HG03521 (cell line): Measurements from ENCODE around the gene OR4B1.
"Not testable (repeated sequence)": the region's sequence is repeated elsewhere in the genome, so short reads cannot be mapped to it uniquely, and the experiment has no call there.

Experiments used
- ATAC-seq: cut with Tn5 transposase; IDR thresholded peaks from one replicate; pipeline ENCODE4 v1.9.1; 2021; ENCODE audit warnings: mild to moderate bottlenecking, moderate library complexity; ENCODE audit not compliant: unreplicated experiment

OR4B1 gene

DNA sequence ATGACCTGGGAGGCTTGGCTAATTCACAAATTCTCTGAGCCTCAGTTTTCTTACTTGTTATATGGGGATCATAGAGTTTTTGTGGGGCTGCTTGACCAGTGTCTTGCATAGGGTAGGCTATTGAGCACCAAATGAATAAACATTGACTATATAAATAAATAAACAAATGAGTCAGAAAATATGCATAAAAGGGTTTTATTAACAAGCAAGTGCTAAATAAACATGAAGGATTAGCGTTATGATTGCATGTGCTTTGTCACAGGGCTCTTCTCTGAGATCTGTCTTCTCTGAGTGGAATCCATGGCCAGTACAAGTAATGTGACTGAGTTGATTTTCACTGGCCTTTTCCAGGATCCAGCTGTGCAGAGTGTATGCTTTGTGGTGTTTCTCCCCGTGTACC, at the start of gene OR4B1:
Gene OR4B1, plus strand, starts transcription at position 301 of the 400 bp plus-strand sequence. Its CDS starts 0 bp downstream, at position 301.
- ATAC-seq: no peak

DNA sequence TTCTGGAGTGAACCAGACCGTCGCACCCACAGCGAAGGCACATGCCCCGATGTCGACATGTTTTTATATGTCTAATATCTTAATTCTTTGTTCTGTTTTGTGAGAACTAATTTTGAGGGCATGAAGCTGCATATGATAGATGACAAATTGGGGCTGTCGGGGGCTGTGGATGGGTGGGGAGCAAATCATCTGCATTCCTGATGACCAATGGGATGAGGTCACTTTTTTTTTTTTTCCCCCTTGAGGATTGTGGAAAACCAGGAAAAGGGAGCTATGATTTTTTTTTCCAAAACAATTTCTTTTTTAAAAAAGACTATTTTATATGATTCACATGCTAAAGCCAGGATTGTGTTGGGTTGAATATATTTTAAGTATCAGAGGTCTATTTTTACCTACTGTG, 49.2 kb upstream of the OR4B1 start:
- no peak for ATAC-seq

GRCh38 chr11:48168815-48169214, 47.8 kb upstream of the OR4B1 start:
- no peak for ATAC-seq

DNA sequence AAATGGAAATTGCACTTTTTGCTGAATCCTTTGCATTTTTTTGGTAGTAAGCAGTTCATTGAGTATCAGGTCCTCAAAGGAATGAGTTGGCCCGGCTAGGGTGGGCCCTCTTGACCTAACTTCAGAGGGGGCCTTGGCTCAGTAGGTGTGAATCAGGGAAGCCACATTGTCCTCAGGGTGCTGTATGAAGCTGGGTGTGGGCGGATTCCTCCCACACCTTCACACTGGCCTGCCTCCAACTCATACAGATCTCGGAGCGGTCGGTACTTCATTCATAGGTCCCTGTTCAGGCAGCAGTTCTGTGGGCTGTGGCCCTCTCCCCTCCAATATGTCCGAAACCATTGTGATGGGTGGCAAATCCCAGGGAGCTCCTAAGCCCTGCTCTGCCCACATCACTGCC, 47.4 kb upstream of the OR4B1 start:
- no peak for ATAC-seq

DNA sequence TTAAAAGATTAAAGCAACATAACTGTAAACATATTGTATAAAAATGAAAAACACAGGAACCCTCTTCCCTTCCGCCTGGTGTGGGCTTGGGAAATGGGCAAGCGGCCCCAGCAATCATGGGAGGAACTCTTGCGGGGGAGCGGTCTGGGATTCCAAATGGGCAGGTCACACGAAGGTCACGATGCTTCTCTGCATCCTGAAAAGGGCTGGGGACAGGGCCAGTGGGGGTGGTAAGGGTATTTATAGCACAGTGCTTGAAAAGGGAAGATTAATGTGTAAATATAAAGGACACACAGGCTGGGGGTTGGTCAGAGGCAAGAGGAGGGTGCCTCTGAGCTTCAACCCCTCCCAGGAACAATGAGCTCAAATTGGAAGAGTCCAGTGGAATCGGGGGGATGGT, 46.9 kb upstream of the OR4B1 start:
- no peak for ATAC-seq

DNA sequence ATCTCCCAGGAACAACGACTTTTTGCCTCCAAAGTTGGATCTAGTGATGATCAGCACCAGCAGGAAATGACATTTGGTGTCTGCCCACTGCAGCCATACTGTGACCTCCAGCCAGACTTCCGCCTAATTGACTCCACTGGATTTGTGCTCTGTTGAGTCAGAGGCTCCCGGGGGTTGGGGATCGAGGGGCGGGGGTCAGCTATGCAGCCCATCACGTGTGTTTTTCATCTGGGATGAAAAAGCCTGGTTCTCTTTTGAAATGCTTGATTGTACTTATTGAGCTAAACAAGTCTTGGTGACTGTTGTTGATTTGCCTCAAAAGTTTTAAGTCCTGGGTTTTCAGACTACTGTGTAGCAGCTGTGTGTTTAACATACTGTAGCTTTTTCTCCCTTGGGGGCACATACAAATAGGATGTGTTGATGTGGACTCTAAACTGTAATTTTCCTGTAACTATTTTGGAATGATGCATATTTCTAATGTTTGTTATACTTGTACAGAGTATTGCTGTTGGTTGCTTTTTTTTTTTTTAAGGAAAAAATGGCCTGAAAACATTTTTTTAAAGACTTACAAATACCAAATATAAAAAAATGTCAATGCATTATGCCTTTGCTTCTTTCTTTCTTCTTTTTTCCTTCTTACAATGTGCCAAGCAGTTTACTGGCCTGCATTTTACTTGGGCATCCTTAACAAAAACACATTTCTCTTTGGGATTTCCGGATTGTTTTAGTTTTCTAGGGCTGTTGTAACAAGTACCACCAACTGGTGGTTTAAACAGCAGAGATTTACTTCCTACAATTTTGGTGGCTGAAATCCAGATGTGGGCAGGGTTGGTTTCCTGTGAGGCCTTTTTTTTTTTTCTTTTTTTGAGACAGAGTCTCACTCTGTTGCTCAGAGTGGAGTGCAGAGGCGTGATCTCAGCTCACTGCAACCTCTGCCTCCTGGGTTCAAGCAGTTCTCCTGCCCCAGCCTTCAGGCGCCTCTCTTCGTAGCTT, 46.1 kb upstream of the OR4B1 start:
- ATAC-seq: no peak

GRCh38 chr11:48172818-48173609, 43.6 kb upstream of the OR4B1 start:
- ATAC-seq: peak; percentile 67

DNA sequence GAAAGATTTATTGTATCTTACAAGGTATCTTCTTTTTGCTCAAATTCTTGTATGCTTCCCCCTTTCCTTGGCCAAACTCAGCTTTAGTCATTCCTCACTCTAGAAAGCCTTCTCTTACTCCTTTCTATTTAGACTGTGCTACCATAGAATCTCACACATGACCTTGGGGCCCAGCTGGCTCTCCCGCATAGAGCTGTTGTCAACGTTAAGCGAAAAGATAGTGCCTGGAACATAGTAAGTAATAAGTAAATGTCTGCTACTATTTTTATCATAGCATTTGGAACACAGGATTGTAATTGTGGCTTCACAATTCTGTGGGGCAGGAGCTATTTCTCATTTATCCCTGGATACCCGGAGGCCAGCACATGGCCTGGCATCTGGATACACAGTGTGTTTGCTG, 38.9 kb upstream of the OR4B1 start:
- no peak for ATAC-seq

DNA sequence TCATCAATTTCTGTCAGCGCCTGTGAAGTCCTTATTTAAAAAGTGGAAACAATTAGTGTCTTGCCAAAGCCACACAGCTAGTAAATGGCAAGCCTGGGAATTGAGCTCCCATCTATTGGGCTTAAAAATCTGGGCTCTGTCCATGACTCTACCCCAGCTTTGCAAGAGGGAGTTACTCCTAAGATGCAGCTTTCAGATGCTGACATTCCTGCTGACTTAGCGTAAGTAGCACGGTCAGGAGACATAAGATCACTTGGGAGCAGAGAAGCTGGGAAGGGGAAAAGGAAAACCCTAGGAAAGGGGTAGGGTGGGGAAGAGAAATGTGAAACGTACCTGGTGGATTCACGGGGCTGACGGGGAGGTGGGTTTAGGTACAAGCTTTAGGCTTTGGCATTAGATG, 36.0 kb upstream of the OR4B1 start:
- ATAC-seq: no peak

- no peak for ATAC-seq
Measured at GRCh38 chr11:48182860-48183526, 33.6 kb upstream of the OR4B1 start.

- ATAC-seq: no peak
Measured at GRCh38 chr11:48184452-48184851, 32.2 kb upstream of the OR4B1 start.

- ATAC-seq: not testable (repeated sequence)
Measured at GRCh38 chr11:48190906-48191654, 25.5 kb upstream of the OR4B1 start.

DNA sequence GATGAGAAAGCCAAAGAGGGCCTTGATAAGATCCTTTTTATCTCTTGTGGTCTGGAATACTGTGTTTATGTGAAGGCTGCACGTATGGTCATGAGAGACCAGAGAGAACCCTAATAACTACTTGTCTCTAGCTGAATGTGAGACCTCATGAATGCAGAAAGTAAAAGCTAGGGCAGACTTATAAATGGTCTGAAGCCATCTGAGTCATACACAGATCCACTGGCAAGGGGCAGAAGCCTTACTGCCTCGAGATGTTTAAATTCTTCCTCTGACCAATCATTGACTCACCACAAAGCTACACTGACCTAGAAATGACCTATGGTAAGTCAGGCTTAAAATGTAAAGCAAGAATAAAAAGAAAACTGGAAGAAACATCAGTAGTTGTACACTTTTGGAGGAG, 22.7 kb upstream of the OR4B1 start:
- no peak for ATAC-seq

DNA sequence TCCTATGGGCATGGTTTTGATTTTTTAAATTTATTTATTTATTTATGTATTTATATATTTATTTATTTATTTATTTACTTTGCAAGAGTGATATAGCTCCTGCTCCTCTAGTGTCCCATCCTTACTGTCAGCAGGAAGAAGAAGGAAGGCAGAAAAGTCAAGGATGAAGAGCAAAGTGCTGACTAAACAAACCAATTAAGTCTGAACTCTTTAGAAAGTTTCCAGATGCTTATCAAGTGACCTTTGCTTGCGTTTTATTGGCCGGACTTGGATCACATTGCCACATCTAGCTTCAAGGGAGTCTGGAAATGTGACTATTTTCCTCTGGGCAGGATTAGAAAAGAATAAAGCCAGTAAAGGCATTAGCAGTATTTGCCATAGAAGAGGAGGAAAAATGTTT, 8.7 kb upstream of the OR4B1 start:
- ATAC-seq: no peak

- no peak for ATAC-seq
Measured at GRCh38 chr11:48210052-48210451, 6.6 kb upstream of the OR4B1 start.

GRCh38 chr11:48228761-48229160, 12.2 kb downstream of the OR4B1 start:
- ATAC-seq: no peak

DNA sequence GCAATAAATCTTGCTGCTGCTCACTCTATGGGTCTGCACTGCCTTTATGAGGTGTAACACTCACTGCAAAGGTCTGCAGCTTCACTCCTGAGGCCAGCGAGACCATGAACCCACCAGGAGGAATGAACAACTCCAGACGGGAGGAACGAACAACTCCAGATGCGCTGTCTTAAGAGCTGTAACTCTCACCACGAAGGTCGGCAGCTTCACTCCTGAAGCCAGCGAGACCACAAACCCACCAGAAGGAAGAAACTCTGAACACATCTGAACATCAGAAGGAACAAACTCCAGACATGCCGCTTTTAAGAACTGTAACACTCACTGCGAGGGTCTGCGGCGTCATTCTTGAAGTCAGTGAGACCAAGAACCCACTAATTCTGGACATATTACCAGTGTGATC, 13.4 kb downstream of the OR4B1 start:
- ATAC-seq: not testable (repeated sequence)

GRCh38 chr11:48237727-48238126, 21.1 kb downstream of the OR4B1 start:
- ATAC-seq: no peak

- ATAC-seq: no peak
Measured at GRCh38 chr11:48242501-48242900, 25.9 kb downstream of the OR4B1 start.

DNA sequence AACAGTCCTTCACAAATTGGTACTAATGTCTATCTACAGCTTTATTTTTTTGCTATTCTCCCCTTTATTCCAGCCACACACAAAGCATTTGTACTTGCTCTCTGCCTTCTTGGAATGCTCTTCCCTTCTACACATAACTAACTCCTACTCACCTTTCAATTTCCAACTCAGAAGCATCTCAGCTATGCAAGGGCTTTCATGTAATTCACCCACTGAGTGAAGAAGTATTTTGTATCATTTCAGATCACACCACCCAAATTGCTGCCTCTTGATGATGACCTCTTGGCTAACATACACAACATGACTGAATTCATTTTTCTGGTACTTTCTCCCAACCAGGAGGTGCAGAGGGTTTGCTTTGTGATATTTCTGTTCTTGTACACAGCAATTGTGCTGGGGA, 28.2 kb downstream of the OR4B1 start, which contains the start of gene OR4X2:
Gene OR4X2, plus strand, starts transcription at position 301 of the 400 bp plus-strand sequence. Its CDS starts 0 bp downstream, at position 301.
- ATAC-seq: no peak
